ENCODE data around the gene ELAVL3.

DNA sequence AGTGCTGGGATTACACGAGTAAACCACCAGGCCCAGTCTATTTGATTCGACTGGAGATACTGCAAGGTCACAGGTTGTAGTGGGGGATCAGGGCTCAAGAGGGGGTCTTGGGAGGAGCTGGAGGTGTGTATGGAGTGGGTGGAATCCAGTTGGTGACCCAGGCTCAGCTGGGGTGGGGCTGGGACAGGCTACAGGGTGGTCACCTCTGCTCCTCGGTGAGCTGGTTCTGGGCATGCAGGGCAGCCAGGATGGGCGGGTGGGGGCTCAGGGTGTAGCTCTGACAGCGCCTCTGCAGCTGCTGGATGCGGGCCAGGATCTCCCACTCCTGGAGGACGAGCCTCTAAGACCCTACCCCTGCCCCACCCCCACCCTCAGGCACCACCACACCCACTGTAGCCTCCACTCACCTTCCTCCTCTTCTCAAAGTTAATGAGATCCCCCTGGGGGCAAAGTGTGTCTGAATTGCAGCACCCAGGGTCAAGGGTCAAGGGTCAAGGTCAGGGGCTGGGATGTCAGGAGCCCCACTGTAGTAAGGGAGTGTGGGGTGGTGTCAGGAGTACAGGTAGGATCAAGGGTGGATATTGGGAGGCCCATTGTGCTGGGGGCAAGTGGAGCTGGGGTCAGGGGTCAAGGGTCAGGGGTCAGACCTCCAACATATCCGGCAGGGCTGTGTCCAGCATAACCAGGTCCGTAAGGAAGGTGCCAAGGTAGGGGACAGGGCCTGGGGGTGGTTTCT, 78.9 kb downstream of the ELAVL3 start:
- no peak for TF ChIP-seq EZH2 (IDR thresholded peaks at IDR 0.05; ENCODE audit: borderline replicate concordance, low read length)
- TF ChIP-seq, protein P1, sequence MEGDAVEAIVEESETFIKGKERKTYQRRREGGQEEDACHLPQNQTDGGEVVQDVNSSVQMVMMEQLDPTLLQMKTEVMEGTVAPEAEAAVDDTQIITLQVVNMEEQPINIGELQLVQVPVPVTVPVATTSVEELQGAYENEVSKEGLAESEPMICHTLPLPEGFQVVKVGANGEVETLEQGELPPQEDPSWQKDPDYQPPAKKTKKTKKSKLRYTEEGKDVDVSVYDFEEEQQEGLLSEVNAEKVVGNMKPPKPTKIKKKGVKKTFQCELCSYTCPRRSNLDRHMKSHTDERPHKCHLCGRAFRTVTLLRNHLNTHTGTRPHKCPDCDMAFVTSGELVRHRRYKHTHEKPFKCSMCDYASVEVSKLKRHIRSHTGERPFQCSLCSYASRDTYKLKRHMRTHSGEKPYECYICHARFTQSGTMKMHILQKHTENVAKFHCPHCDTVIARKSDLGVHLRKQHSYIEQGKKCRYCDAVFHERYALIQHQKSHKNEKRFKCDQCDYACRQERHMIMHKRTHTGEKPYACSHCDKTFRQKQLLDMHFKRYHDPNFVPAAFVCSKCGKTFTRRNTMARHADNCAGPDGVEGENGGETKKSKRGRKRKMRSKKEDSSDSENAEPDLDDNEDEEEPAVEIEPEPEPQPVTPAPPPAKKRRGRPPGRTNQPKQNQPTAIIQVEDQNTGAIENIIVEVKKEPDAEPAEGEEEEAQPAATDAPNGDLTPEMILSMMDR (conservative IDR thresholded peaks at IDR 0.05 in 1 of 2, IDR thresholded peaks at IDR 0.05 in 1 of 2; ENCODE audit: extremely low read depth in 1 of 2, insufficient read depth in 1 of 2, low read depth in 1 of 2, low read length in 2 of 2), result no peak
